ENCODE measurements around the gene FOXG1. TPM values are rescaled to one million over a fixed set of nuclear protein-coding genes. Genes with fewer than 3 reads are reported as not detected.

FOXG1 gene
- total and polyA plus RNA-seq, 9 of the 15 experiments (the other 6 are each of a cell fraction or from before 2014, with no cell fraction given) = 0.56 to 3.7 (median 0.85) TPM

DNA sequence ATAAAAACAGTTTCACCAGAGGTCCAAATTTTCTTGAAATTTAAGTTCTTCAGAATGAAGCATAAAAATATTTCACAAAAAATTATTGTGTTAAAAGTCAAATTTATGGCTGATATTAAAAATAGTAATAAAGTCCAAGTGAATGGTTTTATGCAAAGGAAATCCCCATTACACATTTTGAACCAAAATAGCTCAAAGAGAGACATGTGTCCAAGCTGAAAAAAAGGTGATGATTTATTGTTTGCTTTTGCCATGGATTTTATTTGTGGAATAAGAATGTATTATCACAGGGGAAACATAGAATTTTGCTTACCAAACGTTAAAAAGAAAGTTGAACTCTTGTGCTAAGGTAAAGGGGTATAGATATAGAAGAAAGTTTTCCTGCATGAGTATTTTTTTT lies 4.6 kb downstream of the FOXG1 start (continued):
- TF ChIP-seq, protein P1, sequence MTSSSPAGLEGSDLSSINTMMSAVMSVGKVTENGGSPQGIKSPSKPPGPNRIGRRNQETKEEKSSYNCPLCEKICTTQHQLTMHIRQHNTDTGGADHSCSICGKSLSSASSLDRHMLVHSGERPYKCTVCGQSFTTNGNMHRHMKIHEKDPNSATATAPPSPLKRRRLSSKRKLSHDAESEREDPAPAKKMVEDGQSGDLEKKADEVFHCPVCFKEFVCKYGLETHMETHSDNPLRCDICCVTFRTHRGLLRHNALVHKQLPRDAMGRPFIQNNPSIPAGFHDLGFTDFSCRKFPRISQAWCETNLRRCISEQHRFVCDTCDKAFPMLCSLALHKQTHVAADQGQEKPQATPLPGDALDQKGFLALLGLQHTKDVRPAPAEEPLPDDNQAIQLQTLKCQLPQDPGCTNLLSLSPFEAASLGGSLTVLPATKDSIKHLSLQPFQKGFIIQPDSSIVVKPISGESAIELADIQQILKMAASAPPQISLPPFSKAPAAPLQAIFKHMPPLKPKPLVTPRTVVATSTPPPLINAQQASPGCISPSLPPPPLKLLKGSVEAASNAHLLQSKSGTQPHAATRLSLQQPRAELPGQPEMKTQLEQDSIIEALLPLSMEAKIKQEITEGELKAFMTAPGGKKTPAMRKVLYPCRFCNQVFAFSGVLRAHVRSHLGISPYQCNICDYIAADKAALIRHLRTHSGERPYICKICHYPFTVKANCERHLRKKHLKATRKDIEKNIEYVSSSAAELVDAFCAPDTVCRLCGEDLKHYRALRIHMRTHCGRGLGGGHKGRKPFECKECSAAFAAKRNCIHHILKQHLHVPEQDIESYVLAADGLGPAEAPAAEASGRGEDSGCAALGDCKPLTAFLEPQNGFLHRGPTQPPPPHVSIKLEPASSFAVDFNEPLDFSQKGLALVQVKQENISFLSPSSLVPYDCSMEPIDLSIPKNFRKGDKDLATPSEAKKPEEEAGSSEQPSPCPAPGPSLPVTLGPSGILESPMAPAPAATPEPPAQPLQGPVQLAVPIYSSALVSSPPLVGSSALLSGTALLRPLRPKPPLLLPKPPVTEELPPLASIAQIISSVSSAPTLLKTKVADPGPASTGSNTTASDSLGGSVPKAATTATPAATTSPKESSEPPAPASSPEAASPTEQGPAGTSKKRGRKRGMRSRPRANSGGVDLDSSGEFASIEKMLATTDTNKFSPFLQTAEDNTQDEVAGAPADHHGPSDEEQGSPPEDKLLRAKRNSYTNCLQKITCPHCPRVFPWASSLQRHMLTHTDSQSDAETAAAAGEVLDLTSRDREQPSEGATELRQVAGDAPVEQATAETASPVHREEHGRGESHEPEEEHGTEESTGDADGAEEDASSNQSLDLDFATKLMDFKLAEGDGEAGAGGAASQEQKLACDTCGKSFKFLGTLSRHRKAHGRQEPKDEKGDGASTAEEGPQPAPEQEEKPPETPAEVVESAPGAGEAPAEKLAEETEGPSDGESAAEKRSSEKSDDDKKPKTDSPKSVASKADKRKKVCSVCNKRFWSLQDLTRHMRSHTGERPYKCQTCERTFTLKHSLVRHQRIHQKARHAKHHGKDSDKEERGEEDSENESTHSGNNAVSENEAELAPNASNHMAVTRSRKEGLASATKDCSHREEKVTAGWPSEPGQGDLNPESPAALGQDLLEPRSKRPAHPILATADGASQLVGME (CRISPR knock-in tag; IDR thresholded peaks at IDR 0.05) = no peak

DNA sequence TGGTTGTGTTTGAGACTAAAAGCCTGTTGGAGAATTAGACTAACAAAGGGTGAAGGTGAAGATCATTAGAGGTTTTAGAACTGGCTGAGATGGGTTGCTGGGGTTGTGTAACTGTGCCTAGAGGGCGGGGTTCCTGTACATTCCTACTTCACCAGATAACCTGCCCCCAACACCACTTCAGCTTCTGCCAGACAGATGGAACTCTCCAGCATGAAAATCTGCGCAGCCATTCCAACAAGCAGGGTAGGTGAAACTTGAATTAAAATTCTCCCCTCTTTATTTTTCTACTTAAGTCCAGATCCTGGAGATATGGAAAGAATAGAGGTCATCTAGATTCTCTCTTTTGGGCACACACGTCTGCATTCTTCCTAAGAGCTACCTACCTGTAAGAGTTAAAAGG lies 6.0 kb downstream of the FOXG1 start:
- H2AFZ ChIP-seq (ENCODE audit: low read depth, low read length) = no peak overlapping the region
- H3K9me1 ChIP-seq (ENCODE audit: control insufficient read depth, insufficient read depth, low read length) = no peaks in the 10 kb centered on the region
- CTCF ChIA-PET (ENCODE audit: low intra/inter-chr PET ratio) = no interaction called here
- WGBS (ENCODE audit: insufficient coverage, low coverage, missing lambda C conversion rate) = 15% methylated on average over 3 of the region's 3 CpGs
- intact Hi-C loops (cut with micrococcal nuclease) (no loop called here), in situ Hi-C loops (cut with MboI) (loop anchor here (25.0 kb wide), 2 partner anchors 440 to 1440 kb away; no protein-coding TSS in a partner anchor)
- DNase-seq (ENCODE audit: extremely low read depth in 1 of 4, low spot score in 3 of 4) (peak in 1 of 4 experiments; percentile 42), FAIRE-seq (no peak), ATAC-seq (peak; percentile 18; the same call in 2 of the 3 replicates)
- H4K20me1 ChIP-seq (replicated peaks; ENCODE audit: control insufficient read depth, insufficient read depth, low read length) = no peaks in the 10 kb centered on the region
- peaks cover 36% of the 10 kb centered on the region for H3K79me2 ChIP-seq (ENCODE audit: control insufficient read depth, insufficient read depth, low read length)
- H3K36me3 ChIP-seq (ENCODE audit: control insufficient read depth, insufficient read depth, low read length) = no peaks in the 10 kb centered on the region
- H3K27me3 ChIP-seq (ENCODE audit: control insufficient read depth in 2 of 2, insufficient read depth in 2 of 2, low read length in 2 of 2) = peaks cover 0 to 10% of the 10 kb centered on the region in 2 experiments; a peak in 1 of 5 replicates
- TF ChIP-seq CEBPB (tag; IDR thresholded peaks at IDR 0.05) (peak; percentile 40), ZKSCAN8 (CRISPR knock-in tag; IDR thresholded peaks at IDR 0.05) (no peak), MCM3 (IDR thresholded peaks at IDR 0.05) (no peak)
- TF ChIP-seq, protein P2, sequence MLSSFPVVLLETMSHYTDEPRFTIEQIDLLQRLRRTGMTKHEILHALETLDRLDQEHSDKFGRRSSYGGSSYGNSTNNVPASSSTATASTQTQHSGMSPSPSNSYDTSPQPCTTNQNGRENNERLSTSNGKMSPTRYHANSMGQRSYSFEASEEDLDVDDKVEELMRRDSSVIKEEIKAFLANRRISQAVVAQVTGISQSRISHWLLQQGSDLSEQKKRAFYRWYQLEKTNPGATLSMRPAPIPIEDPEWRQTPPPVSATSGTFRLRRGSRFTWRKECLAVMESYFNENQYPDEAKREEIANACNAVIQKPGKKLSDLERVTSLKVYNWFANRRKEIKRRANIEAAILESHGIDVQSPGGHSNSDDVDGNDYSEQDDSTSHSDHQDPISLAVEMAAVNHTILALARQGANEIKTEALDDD (IDR thresholded peaks at IDR 0.05) = 0 out of 2 replicates have a peak, but pooled peaks have one; percentile 30
- TF ChIP-seq, protein P3, sequence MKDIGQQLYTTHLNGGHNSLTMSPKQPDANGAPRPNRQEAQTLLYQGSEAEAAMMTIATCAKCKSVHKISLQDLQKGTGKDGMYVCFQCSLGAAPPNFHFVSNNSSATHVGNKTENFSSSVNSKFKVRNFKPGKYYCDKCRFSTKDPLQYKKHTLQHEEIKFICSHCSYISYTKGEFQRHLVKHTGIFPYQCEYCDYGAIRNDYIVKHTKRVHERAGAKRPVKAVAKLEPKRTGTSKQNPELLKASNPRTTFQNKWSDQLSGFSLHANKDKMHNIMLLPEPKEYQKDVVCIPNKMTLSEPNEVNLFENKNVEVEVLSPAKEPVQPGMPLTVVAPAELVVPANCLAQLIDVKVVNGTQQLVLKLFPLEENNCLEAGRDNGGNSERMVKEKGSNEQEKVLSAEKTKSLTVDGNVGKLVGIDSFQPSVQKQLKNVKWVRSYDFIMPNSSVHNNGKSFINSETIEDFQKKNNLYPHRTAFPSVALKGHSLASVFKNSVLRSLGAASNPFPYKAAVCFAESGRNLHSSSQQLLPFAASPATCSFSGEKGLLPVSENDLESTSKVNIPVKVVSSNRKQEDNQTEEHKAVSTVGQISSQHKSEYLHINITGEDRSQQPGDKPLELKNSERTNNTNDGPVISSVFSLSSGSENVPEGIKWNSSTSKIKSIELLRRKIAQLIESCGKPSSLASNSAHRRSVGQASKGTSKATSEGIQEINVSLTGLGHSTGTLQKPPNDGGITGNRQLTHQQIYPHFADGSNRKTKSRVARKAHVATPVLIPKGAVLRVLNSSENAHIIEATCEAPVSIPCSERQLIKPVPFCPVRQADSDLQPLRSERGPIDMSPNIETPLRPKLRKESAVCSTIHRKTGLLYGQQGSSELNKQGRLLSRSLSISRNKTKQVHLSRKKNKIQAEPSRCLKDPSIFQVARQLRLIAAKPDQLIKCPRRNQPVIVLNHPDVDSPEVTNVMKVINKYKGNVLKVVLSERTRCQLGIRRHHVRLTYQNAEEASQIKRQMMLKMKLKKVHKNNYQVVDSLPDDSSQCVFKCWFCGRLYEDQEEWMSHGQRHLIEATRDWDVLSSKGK (CRISPR knock-in tag; IDR thresholded peaks at IDR 0.05) = no peak
- H3K9me3 ChIP-seq (replicated peaks; ENCODE audit: control insufficient read depth, insufficient read depth, low read depth, low read length) = no peaks in the 10 kb centered on the region
- H3K9ac ChIP-seq (ENCODE audit: insufficient read depth in 1 of 2, low read depth in 2 of 2, low read length in 2 of 2) = no peak overlapping the region
- BruUV-seq (replicated peaks) = no TSS peak
- H3K4me3 ChIP-seq = no peak overlapping the region
- no peak overlapping the region for H3K27ac ChIP-seq (ENCODE audit: extremely low read depth, low read depth, low read length)
- H3K4me1 ChIP-seq (replicated peaks in 1 of 2; ENCODE audit: control insufficient read depth in 2 of 2, insufficient read depth in 2 of 2, low read length in 2 of 2) = peaks cover 0 to 16% of the 10 kb centered on the region in 2 experiments; a peak in 2 of 5 replicates
- POLR2A ChIA-PET = no interaction called here
- H3K4me2 ChIP-seq (ENCODE audit: insufficient read depth, low read length) = no peak overlapping the region
